GM18868 (cell line): ENCODE results near the gene SLCO4A1.
"Not testable (repeated sequence)": the region's sequence is repeated elsewhere in the genome, so short reads cannot be mapped to it uniquely, and the experiment has no call there.

Experiments used
- ATAC-seq: cut with Tn5 transposase; IDR thresholded peaks from one replicate; pipeline ENCODE4 v1.9.1; 2021; ENCODE audit warnings: mild to moderate bottlenecking, moderate library complexity; ENCODE audit not compliant: unreplicated experiment

Gene SLCO4A1

GRCh38 chr20:62679978-62680589 is 37.8 kb downstream of the SLCO4A1 start:
- no peak for ATAC-seq

GRCh38 chr20:62682912-62683517 is 40.7 kb downstream of the SLCO4A1 start:
- no peak for ATAC-seq

GRCh38 chr20:62683660-62684322 is 41.5 kb downstream of the SLCO4A1 start:
- not testable (repeated sequence) for ATAC-seq

- no peak for ATAC-seq
Observed at GRCh38 chr20:62684981-62685380, 42.7 kb downstream of the SLCO4A1 start.

GRCh38 chr20:62685781-62686555 is 43.7 kb downstream of the SLCO4A1 start:
- ATAC-seq: no peak

- ATAC-seq: no peak
Observed at GRCh38 chr20:62686869-62687830, 44.8 kb downstream of the SLCO4A1 start.

GRCh38 chr20:62688083-62688482 is 45.8 kb downstream of the SLCO4A1 start:
- ATAC-seq: no peak

GRCh38 chr20:62688855-62689460 is 46.7 kb downstream of the SLCO4A1 start:
- ATAC-seq: no peak

GRCh38 chr20:62689861-62690260 is 47.6 kb downstream of the SLCO4A1 start:
- no peak for ATAC-seq

- no peak for ATAC-seq
Observed at GRCh38 chr20:62690261-62690820, 48.0 kb downstream of the SLCO4A1 start.

GRCh38 chr20:62691487-62691886 is 49.2 kb downstream of the SLCO4A1 start:
- ATAC-seq: no peak

GRCh38 chr20:62692176-62692575 is 49.9 kb downstream of the SLCO4A1 start:
- ATAC-seq: no peak

GRCh38 chr20:62692801-62693523 is 50.7 kb downstream of the SLCO4A1 start:
- ATAC-seq: no peak

- no peak for ATAC-seq
Observed at GRCh38 chr20:62693524-62693922, 51.2 kb downstream of the SLCO4A1 start.

GRCh38 chr20:62694106-62694505 is 51.8 kb downstream of the SLCO4A1 start:
- no peak for ATAC-seq

GRCh38 chr20:62694868-62695267 is 52.6 kb downstream of the SLCO4A1 start:
- no peak for ATAC-seq

GRCh38 chr20:62695448-62696414 is 53.4 kb downstream of the SLCO4A1 start:
- no peak for ATAC-seq

- ATAC-seq: no peak
Observed at GRCh38 chr20:62696434-62696957, 54.2 kb downstream of the SLCO4A1 start.
